H1 (cell line): ENCODE data around the gene QSOX2.

Source experiments
- POLR2AphosphoS5 ChIP-seq: IDR thresholded peaks from 2 replicates; pipeline ENCODE4 v1.6.1; 2011; ENCODE audit warnings: low read depth, low read length
- ZNF274 ChIP-seq: IDR thresholded peaks from 2 replicates; pipeline ENCODE4 v1.7.0; 2012; ENCODE audit warnings: low read length, borderline replicate concordance; ENCODE audit errors: extremely low read depth
- TF ChIP-seq, protein P1 (sequence below), 3 experiments: IDR thresholded peaks; 1 replicate in 2 of 3; 2 replicates in 1 of 3; pipeline versions ENCODE4 v1.5.1 to v1.6.1; 2011; ENCODE audit warnings: low read length in 3 of 3, mild to moderate bottlenecking in 3 of 3, inconsistent platforms in 2 of 3, low read depth in 1 of 3, moderate library complexity in 1 of 3; ENCODE audit not compliant: insufficient read depth in 1 of 3; ENCODE audit errors: control extremely low read depth in 1 of 3

DNA sequence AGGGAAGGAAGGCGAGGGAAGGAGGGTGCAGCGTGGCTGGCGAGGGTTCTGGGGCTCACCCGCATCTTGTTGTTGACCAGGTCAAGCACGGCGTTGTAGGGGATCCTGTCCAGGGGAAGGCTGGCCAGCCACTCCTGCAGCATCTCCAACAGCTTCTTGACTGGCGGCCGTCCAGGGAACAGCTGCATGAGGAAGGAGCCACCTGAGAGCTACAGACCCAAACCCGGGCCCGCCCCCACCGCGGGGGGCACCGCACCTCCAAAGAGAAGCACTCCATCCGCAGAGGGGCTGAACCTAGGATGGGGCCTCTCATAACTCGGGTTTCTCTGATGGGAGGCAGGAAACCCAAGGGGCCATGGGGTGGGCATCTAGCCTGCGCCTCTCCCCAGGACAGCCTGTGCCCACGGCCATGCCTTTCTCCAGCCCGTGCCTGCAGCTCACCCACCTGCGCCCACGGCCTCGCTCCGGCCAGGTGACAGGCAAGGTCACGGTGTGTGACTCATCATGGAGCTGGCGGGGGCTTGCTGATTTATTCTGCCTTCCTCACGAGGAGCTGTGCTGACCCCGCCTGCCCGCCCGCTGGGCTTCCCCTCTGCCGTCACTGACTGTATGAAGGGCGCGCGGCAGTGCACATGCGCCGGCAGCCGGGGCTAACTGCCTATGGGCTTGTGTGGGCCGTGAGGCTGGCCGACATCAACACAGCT is 28.9 kb downstream of the QSOX2 start:
- TF ChIP-seq, protein P1, sequence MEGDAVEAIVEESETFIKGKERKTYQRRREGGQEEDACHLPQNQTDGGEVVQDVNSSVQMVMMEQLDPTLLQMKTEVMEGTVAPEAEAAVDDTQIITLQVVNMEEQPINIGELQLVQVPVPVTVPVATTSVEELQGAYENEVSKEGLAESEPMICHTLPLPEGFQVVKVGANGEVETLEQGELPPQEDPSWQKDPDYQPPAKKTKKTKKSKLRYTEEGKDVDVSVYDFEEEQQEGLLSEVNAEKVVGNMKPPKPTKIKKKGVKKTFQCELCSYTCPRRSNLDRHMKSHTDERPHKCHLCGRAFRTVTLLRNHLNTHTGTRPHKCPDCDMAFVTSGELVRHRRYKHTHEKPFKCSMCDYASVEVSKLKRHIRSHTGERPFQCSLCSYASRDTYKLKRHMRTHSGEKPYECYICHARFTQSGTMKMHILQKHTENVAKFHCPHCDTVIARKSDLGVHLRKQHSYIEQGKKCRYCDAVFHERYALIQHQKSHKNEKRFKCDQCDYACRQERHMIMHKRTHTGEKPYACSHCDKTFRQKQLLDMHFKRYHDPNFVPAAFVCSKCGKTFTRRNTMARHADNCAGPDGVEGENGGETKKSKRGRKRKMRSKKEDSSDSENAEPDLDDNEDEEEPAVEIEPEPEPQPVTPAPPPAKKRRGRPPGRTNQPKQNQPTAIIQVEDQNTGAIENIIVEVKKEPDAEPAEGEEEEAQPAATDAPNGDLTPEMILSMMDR (IDR thresholded peaks at IDR 0.05; ENCODE audit: control extremely low read depth in 1 of 3, insufficient read depth in 1 of 3, low read depth in 1 of 3, low read length in 3 of 3) = no peak
- TF ChIP-seq POLR2AphosphoS5 (no peak), ZNF274 (no peak)
